Medulla oblongata (tissue), 1 donor: ENCODE data around the gene WDR59.
A peak's percentile ranks its signal among the peaks of the same experiment; 100 is the strongest.
"Not testable (repeated sequence)": the region's sequence is repeated elsewhere in the genome, so short reads cannot be mapped to it uniquely, and the experiment has no call there.

Experiments used
- DNase-seq: peaks from one replicate; pipeline ENCODE4 v3.0.0-alpha.2; 2015; ENCODE audit errors: extremely low spot score

WDR59 gene

GRCh38 chr16:74984529-74985296, at the start of gene WDR59:
TSS of gene WDR59 (minus strand) at chr16:74985123. CDS start at chr16:74985017, 106 bp downstream.
- peak; percentile 100 for DNase-seq

- DNase-seq, result no peak
Observed at GRCh38 chr16:75032655-75033054, 47.7 kb upstream of the WDR59 start.

- DNase-seq, result no peak
Observed at GRCh38 chr16:75029854-75030253, 44.9 kb upstream of the WDR59 start.

- no peak for DNase-seq
Observed at GRCh38 chr16:75028544-75029135, 43.7 kb upstream of the WDR59 start.

- DNase-seq, result no peak
Observed at GRCh38 chr16:75027520-75028300, 42.8 kb upstream of the WDR59 start.

GRCh38 chr16:75026892-75027391, 42.0 kb upstream of the WDR59 start:
- no peak for DNase-seq

- DNase-seq, result not testable (repeated sequence)
Observed at GRCh38 chr16:75026239-75026891, 41.4 kb upstream of the WDR59 start.

GRCh38 chr16:75025761-75026160, 40.8 kb upstream of the WDR59 start:
- DNase-seq, result no peak

GRCh38 chr16:75024594-75024993, 39.7 kb upstream of the WDR59 start:
- DNase-seq, result no peak

GRCh38 chr16:75024182-75024581, 39.3 kb upstream of the WDR59 start:
- no peak for DNase-seq

- DNase-seq, result no peak
Observed at GRCh38 chr16:75023009-75023408, 38.1 kb upstream of the WDR59 start.

GRCh38 chr16:75022567-75022966, 37.6 kb upstream of the WDR59 start:
- no peak for DNase-seq

- DNase-seq, result no peak
Observed at GRCh38 chr16:75021410-75021809, 36.5 kb upstream of the WDR59 start.

GRCh38 chr16:75019586-75019985, 34.7 kb upstream of the WDR59 start:
- DNase-seq, result no peak

GRCh38 chr16:75019007-75019406, 34.1 kb upstream of the WDR59 start:
- no peak for DNase-seq

- DNase-seq, result no peak
Observed at GRCh38 chr16:75017670-75018525, 33.0 kb upstream of the WDR59 start.

GRCh38 chr16:75016451-75017081, 31.6 kb upstream of the WDR59 start:
- not testable (repeated sequence) for DNase-seq

GRCh38 chr16:75014318-75014717, 29.4 kb upstream of the WDR59 start:
- DNase-seq, result no peak

GRCh38 chr16:75013123-75013522, 28.2 kb upstream of the WDR59 start:
- not testable (repeated sequence) for DNase-seq

- no peak for DNase-seq
Observed at GRCh38 chr16:75012380-75013081, 27.6 kb upstream of the WDR59 start.
